ENCODE measurements around the gene TSPYL4.

DNA sequence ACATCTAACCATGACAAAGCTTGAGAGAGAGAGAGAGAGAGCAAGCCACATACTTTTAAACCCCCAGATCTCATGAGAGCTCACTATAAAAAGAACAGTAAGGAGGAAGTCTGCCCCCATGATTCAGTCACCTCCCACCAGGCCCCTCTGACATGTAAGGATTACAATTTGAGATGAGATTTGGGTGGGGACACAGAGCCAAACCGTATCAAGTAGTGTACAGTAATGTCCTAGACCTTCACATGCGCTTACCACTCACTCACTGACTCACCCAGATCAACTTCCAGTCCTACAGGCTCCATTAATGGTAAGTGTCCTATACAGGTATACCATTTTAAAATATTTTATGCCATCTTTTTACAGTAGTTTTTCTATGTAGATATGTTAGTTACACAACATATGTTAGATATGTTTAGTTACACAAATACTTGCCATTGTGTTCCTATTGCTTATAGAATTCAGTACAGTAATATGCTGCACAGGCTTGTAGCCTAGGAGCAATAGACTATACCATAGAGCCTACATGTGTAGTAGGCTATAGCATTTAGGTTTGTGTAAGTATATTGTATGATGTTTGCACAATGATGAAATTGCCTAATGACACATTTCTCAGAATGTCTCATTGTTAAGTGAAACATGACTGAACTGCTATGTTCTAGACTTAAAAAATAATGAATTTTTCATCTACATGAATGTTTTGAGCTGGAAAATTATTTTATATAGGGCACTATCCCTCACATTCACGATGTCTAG lies 14.1 kb upstream of the TSPYL4 start:
- TF ChIP-seq, protein P1, sequence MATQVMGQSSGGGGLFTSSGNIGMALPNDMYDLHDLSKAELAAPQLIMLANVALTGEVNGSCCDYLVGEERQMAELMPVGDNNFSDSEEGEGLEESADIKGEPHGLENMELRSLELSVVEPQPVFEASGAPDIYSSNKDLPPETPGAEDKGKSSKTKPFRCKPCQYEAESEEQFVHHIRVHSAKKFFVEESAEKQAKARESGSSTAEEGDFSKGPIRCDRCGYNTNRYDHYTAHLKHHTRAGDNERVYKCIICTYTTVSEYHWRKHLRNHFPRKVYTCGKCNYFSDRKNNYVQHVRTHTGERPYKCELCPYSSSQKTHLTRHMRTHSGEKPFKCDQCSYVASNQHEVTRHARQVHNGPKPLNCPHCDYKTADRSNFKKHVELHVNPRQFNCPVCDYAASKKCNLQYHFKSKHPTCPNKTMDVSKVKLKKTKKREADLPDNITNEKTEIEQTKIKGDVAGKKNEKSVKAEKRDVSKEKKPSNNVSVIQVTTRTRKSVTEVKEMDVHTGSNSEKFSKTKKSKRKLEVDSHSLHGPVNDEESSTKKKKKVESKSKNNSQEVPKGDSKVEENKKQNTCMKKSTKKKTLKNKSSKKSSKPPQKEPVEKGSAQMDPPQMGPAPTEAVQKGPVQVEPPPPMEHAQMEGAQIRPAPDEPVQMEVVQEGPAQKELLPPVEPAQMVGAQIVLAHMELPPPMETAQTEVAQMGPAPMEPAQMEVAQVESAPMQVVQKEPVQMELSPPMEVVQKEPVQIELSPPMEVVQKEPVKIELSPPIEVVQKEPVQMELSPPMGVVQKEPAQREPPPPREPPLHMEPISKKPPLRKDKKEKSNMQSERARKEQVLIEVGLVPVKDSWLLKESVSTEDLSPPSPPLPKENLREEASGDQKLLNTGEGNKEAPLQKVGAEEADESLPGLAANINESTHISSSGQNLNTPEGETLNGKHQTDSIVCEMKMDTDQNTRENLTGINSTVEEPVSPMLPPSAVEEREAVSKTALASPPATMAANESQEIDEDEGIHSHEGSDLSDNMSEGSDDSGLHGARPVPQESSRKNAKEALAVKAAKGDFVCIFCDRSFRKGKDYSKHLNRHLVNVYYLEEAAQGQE (IDR thresholded peaks at IDR 0.05; ENCODE audit: insufficient replicate concordance, low read depth), result no peak
- no peak for TF ChIP-seq POLR2AphosphoS5 (IDR thresholded peaks at IDR 0.05; ENCODE audit: low read depth)

All from HL-60 (cell line).